Measurements from ENCODE around the gene OR10H3. TPM values are rescaled to one million over a fixed set of nuclear protein-coding genes. Genes with fewer than 3 reads are reported as not detected.
"Not testable (repeated sequence)": the region's sequence is repeated elsewhere in the genome, so short reads cannot be mapped to it uniquely, and the experiment has no call there.

Gene OR10H3
- total RNA-seq = not detected in 2 replicates

GRCh38 chr19:15737722-15738121 lies at the start of gene OR10H3:
Gene OR10H3 (plus strand): TSS chr19:15737985. CDS start chr19:15741393, 3,408 bp downstream.
- intact Hi-C loops (cut with micrococcal nuclease) = no loop called here

- intact Hi-C loops (cut with micrococcal nuclease) = no loop called here
Measured at GRCh38 chr19:15696654-15697194, 41.1 kb upstream of the OR10H3 start.

- intact Hi-C loops (cut with micrococcal nuclease) = no loop called here
Measured at GRCh38 chr19:15701757-15702533, 35.8 kb upstream of the OR10H3 start.

GRCh38 chr19:15702534-15702930 lies 35.3 kb upstream of the OR10H3 start:
- intact Hi-C loops (cut with micrococcal nuclease) = no loop called here

- intact Hi-C loops (cut with micrococcal nuclease) = no loop called here
Measured at GRCh38 chr19:15714638-15715037, 23.1 kb upstream of the OR10H3 start.

- intact Hi-C loops (cut with micrococcal nuclease) = no loop called here
Measured at GRCh38 chr19:15715642-15716041, 22.1 kb upstream of the OR10H3 start.

- intact Hi-C loops (cut with micrococcal nuclease) = no loop called here
Measured at GRCh38 chr19:15717809-15718208, 20.0 kb upstream of the OR10H3 start.

- intact Hi-C loops (cut with micrococcal nuclease) = no loop called here
Measured at GRCh38 chr19:15721268-15721667, 16.5 kb upstream of the OR10H3 start.

GRCh38 chr19:15722956-15723355 lies 14.8 kb upstream of the OR10H3 start:
- intact Hi-C loops (cut with micrococcal nuclease) = no loop called here

GRCh38 chr19:15727724-15728123 lies 10.1 kb upstream of the OR10H3 start, which contains the start of gene OR10H2:
Gene OR10H2 (plus strand): TSS chr19:15728024. CDS start chr19:15728044, 20 bp downstream.
- intact Hi-C loops (cut with micrococcal nuclease) = no loop called here

GRCh38 chr19:15730538-15730937 lies 7.2 kb upstream of the OR10H3 start:
- intact Hi-C loops (cut with micrococcal nuclease) = no loop called here

- intact Hi-C loops (cut with micrococcal nuclease) = no loop called here
Measured at GRCh38 chr19:15732388-15732787, 5.4 kb upstream of the OR10H3 start.

- intact Hi-C loops (cut with micrococcal nuclease) = no loop called here
Measured at GRCh38 chr19:15733895-15734294, 3.9 kb upstream of the OR10H3 start.

- intact Hi-C loops (cut with micrococcal nuclease) = no loop called here
Measured at GRCh38 chr19:15740785-15741184, 3.0 kb downstream of the OR10H3 start.

GRCh38 chr19:15748239-15748638 lies 10.5 kb downstream of the OR10H3 start:
- intact Hi-C loops (cut with micrococcal nuclease) = no loop called here

- intact Hi-C loops (cut with micrococcal nuclease) = no loop called here
Measured at GRCh38 chr19:15758379-15758778, 20.6 kb downstream of the OR10H3 start.

GRCh38 chr19:15759962-15760565 lies 22.3 kb downstream of the OR10H3 start:
- intact Hi-C loops (cut with micrococcal nuclease) = no loop called here

- intact Hi-C loops (cut with micrococcal nuclease) = no loop called here
Measured at GRCh38 chr19:15769586-15769985, 31.8 kb downstream of the OR10H3 start.

GRCh38 chr19:15774159-15774558 lies 36.4 kb downstream of the OR10H3 start:
- intact Hi-C loops (cut with micrococcal nuclease) = not testable (repeated sequence)

- intact Hi-C loops (cut with micrococcal nuclease) = no loop called here
Measured at GRCh38 chr19:15775249-15775648, 37.5 kb downstream of the OR10H3 start.

GRCh38 chr19:15776264-15776663 lies 38.5 kb downstream of the OR10H3 start:
- intact Hi-C loops (cut with micrococcal nuclease) = no loop called here

Measured in T-helper 2 cell treated with Interferon-gamma antibody and Interleukin-4, amounts not matched to agents 100 ng/mL and 5 ng/mL, for 36 hours (primary cell).